Esophagus muscularis mucosa (tissue), 4 donors: ENCODE measurements around the gene DYNLT4.

ENCODE experiments used
- CTCF ChIP-seq, 3 experiments: fragments of 200-600 bp in 2 of 3; fragments of 450-650 bp in 1 of 3; sonication (generic) in 2 of 3; IDR thresholded peaks; one replicate each; pipeline ENCODE4 v1.5.1; 2017 to 2019; ENCODE audit warnings: antibody characterized with exemption in 3 of 3, mild to moderate bottlenecking in 2 of 3, moderate library complexity in 1 of 3
- EP300 ChIP-seq: sonication (generic); formaldehyde crosslinking; IDR thresholded peaks from one replicate; pipeline ENCODE4 v1.6.1; 2017; ENCODE audit warnings: antibody characterized with exemption
- POLR2A ChIP-seq: fragments of 450-650 bp; IDR thresholded peaks from one replicate; pipeline ENCODE4 v1.6.1; 2017; ENCODE audit warnings: antibody characterized with exemption, moderate library complexity, mild to moderate bottlenecking, low read depth
- POLR2AphosphoS5 ChIP-seq, 2 donors: sonication (generic); formaldehyde crosslinking; IDR thresholded peaks; one replicate each; pipeline ENCODE4 v1.6.1; 2017; ENCODE audit warnings: antibody characterized with exemption in 2 of 2

GRCh38 chr1:44798481-44799365 is 8.4 kb downstream of the DYNLT4 start:
- TF ChIP-seq POLR2A (no peak), CTCF (IDR thresholded peaks at IDR 0.05) (no peak), POLR2AphosphoS5 (IDR thresholded peaks at IDR 0.05) (no peak), EP300 (no peak)
